OCI-LY1 (cell line): ENCODE measurements around the gene PLD1.

Source experiments
- H2AFZ ChIP-seq: fragments of 200-600 bp; sonication (generic), shearing (Covaris generic); 2 replicates; pipeline ENCODE4 v1.6.0; 2014; ENCODE audit warnings: antibody characterized with exemption, mild to moderate bottlenecking, low read length
- H3F3A ChIP-seq: fragments of 200-600 bp; sonication (generic), shearing (Covaris generic); 2 replicates; pipeline ENCODE4 v1.6.0; 2014; ENCODE audit warnings: mild to moderate bottlenecking, antibody characterized with exemption, low read length, moderate library complexity; ENCODE audit not compliant: insufficient read depth
- H3K27ac ChIP-seq: fragments of 200-600 bp; sonication (generic); 2 replicates; pipeline ENCODE4 v1.5.1; 2014; ENCODE audit warnings: low read length, mixed run types, mild to moderate bottlenecking, low read depth; ENCODE audit not compliant: poor library complexity, severe bottlenecking
- H3K27me3 ChIP-seq: fragments of 200-600 bp; sonication (generic); 2 replicates; pipeline ENCODE4 v1.6.0; 2014; ENCODE audit warnings: antibody characterized with exemption, mild to moderate bottlenecking, low read length, moderate library complexity; ENCODE audit not compliant: insufficient read depth
- H3K36me3 ChIP-seq: fragments of 200-600 bp; sonication (generic); 2 replicates; pipeline ENCODE4 v1.6.1; 2014; ENCODE audit warnings: mild to moderate bottlenecking, antibody characterized with exemption, low read length, moderate library complexity, mixed read lengths; ENCODE audit not compliant: insufficient read depth
- H3K4me1 ChIP-seq: fragments of 200-600 bp; sonication (generic); 2 replicates; pipeline ENCODE4 v1.5.1; 2014; ENCODE audit warnings: mild to moderate bottlenecking, low read length, moderate library complexity; ENCODE audit not compliant: insufficient read depth, severe bottlenecking
- H3K4me2 ChIP-seq: fragments of 200-600 bp; sonication (generic), shearing (Covaris generic); 2 replicates; pipeline ENCODE4 v1.6.1; 2014; ENCODE audit warnings: low read length
- H3K4me3 ChIP-seq: fragments of 200-600 bp; sonication (generic); 2 replicates; pipeline ENCODE4 v1.5.1; 2014; ENCODE audit warnings: low read length, low read depth, mild to moderate bottlenecking, mixed read lengths; ENCODE audit not compliant: poor library complexity, severe bottlenecking
- H3K79me2 ChIP-seq: fragments of 200-600 bp; shearing (Covaris generic); 2 replicates; pipeline ENCODE4 v1.6.1; 2016; ENCODE audit warnings: mixed run types, low read length, mixed read lengths; ENCODE audit not compliant: insufficient read depth
- H3K9ac ChIP-seq: fragments of 200-600 bp; sonication (generic), shearing (Covaris generic); 2 replicates; pipeline ENCODE4 v1.6.1; 2014; ENCODE audit warnings: mild to moderate bottlenecking, low read length, mixed read lengths
- H3K9me2 ChIP-seq: fragments of 200-600 bp; sonication (generic), shearing (Covaris generic); 2 replicates; pipeline ENCODE4 v1.6.1; 2014; ENCODE audit warnings: low read depth, mild to moderate bottlenecking, low read length, mixed read lengths
- H3K9me3 ChIP-seq: fragments of 200-600 bp; shearing (Covaris generic); 2 replicates; pipeline ENCODE4 v1.6.1; 2014; ENCODE audit warnings: low read length, mixed read lengths
- H4K20me1 ChIP-seq: fragments of 200-600 bp; sonication (generic), shearing (Covaris generic); 2 replicates; pipeline ENCODE4 v1.6.0; 2016; ENCODE audit warnings: mild to moderate bottlenecking, low read length; ENCODE audit not compliant: insufficient read depth
- CTCF ChIP-seq: fragments of 200-600 bp; sonication (generic), shearing (Covaris generic); IDR thresholded peaks from 2 replicates; pipeline ENCODE4 v1.5.1; 2017; ENCODE audit warnings: mild to moderate bottlenecking, antibody characterized with exemption, low read length, moderate library complexity, mixed read lengths
- EZH2 ChIP-seq: fragments of 200-600 bp; sonication (generic), shearing (Covaris generic); IDR thresholded peaks from 2 replicates; pipeline ENCODE4 v1.8.0; 2017; ENCODE audit warnings: borderline replicate concordance, mixed run types, mild to moderate bottlenecking, antibody characterized with exemption, low read length, moderate library complexity, mixed read lengths

The PLD1 gene

GRCh38 chr3:171811913-171812335, 1.6 kb upstream of the PLD1 start:
- Histone ChIP-seq H3K27me3 (no peaks in the 10 kb centered on the region), H3K4me2 (no peak overlapping the region), H3K9me2 (no peaks in the 10 kb centered on the region), H4K20me1 (no peaks in the 10 kb centered on the region), H3K27ac (no peak overlapping the region), H3F3A (no peaks in the 10 kb centered on the region), H3K36me3 (no peaks in the 10 kb centered on the region), H3K79me2 (no peaks in the 10 kb centered on the region), H3K9me3 (no peaks in the 10 kb centered on the region), H3K4me3 (no peak overlapping the region), H3K9ac (no peak overlapping the region), H3K4me1 (no peaks in the 10 kb centered on the region), H2AFZ (no peak overlapping the region)
- no peak for TF ChIP-seq CTCF
- TF ChIP-seq EZH2 = no peak

GRCh38 chr3:171811295-171811912, 1.1 kb upstream of the PLD1 start:
- no peak overlapping the region for H3K27ac ChIP-seq
- H3K9ac ChIP-seq = no peak overlapping the region
- H3K79me2 ChIP-seq = no peaks in the 10 kb centered on the region
- no peaks in the 10 kb centered on the region for H4K20me1 ChIP-seq
- no peak overlapping the region for H3K4me3 ChIP-seq
- H3K9me2 ChIP-seq = no peaks in the 10 kb centered on the region
- H3F3A ChIP-seq = no peaks in the 10 kb centered on the region
- H3K27me3 ChIP-seq = no peaks in the 10 kb centered on the region
- TF ChIP-seq EZH2 (no peak), CTCF (no peak)
- H3K4me1 ChIP-seq = no peaks in the 10 kb centered on the region
- no peaks in the 10 kb centered on the region for H3K9me3 ChIP-seq
- H2AFZ ChIP-seq = no peak overlapping the region
- no peak overlapping the region for H3K4me2 ChIP-seq
- no peaks in the 10 kb centered on the region for H3K36me3 ChIP-seq

- no peak for TF ChIP-seq EZH2
- no peak for TF ChIP-seq CTCF
- no peak overlapping the region for H3K4me2 ChIP-seq
These were observed 479 bp upstream of the PLD1 start for GRCh38 chr3:171810629-171811294.

More at GRCh38 chr3:171810629-171811294, 479 bp upstream of the PLD1 start:
- no peaks in the 10 kb centered on the region for H3K9me2 ChIP-seq
- no peak overlapping the region for H3K9ac ChIP-seq
- H2AFZ ChIP-seq = no peak overlapping the region
- H3K36me3 ChIP-seq = no peaks in the 10 kb centered on the region
- H3K79me2 ChIP-seq = no peaks in the 10 kb centered on the region
- no peaks in the 10 kb centered on the region for H3K27me3 ChIP-seq
- H3K27ac ChIP-seq = no peak overlapping the region
- H3K4me1 ChIP-seq = no peaks in the 10 kb centered on the region
- no peaks in the 10 kb centered on the region for H3K9me3 ChIP-seq
- H4K20me1 ChIP-seq = no peaks in the 10 kb centered on the region
- no peaks in the 10 kb centered on the region for H3F3A ChIP-seq
- H3K4me3 ChIP-seq = no peak overlapping the region
